Thymus (tissue), 14 donors: ENCODE data around the gene OPTN. TPM values are rescaled to one million over a fixed set of nuclear protein-coding genes. Genes with fewer than 3 reads are reported as not detected.
A peak's percentile ranks its signal among the peaks of the same experiment; 100 is the strongest.
"Not testable (repeated sequence)": the region's sequence is repeated elsewhere in the genome, so short reads cannot be mapped to it uniquely, and the experiment has no call there.

Experiments
- DNase-seq, 9 donors: peaks; one replicate each; pipeline ENCODE4 v3.0.0-alpha.2; 2013; ENCODE audit warnings: low spot score in 9 of 9, low read depth in 6 of 9, missing footprints in 1 of 9
- H3K27ac ChIP-seq, 2 donors: one replicate each; pipeline ENCODE4 v1.5.1; 2013; ENCODE audit warnings: control low read depth in 1 of 2, low read depth in 1 of 2, low read length in 1 of 2, mild to moderate bottlenecking in 1 of 2, moderate library complexity in 1 of 2
- H3K27me3 ChIP-seq, 2 donors: one replicate each; pipeline ENCODE4 v1.5.1; 2013; ENCODE audit warnings: low read length in 1 of 2; ENCODE audit not compliant: control insufficient read depth in 2 of 2, insufficient read depth in 1 of 2
- H3K36me3 ChIP-seq, 2 donors: one replicate each; pipeline ENCODE4 v1.5.1; 2013; ENCODE audit warnings: low read length in 1 of 2, mild to moderate bottlenecking in 1 of 2, moderate library complexity in 1 of 2; ENCODE audit not compliant: control insufficient read depth in 2 of 2, insufficient read depth in 2 of 2
- H3K4me1 ChIP-seq, 2 donors: one replicate each; pipeline ENCODE4 v1.5.1; 2013; ENCODE audit warnings: low read length in 2 of 2; ENCODE audit not compliant: control insufficient read depth in 2 of 2, insufficient read depth in 2 of 2
- H3K4me3 ChIP-seq, 2 donors: one replicate each; pipeline ENCODE4 v1.5.1; 2013; ENCODE audit warnings: low read length in 2 of 2, control low read depth in 1 of 2, mild to moderate bottlenecking in 1 of 2
- H3K9me3 ChIP-seq, 2 donors: one replicate each; pipeline ENCODE4 v1.5.1; 2013; ENCODE audit warnings: low read length in 1 of 2, mild to moderate bottlenecking in 1 of 2; ENCODE audit not compliant: control insufficient read depth in 2 of 2, insufficient read depth in 1 of 2
- WGBS: extraction: QIAGEN DNeasy Blood & Tissue Kit; methylation state at CpG from one replicate; pipeline ENCODE4 v1.1.7; 2013; 5-methylcytosine and 5-hydroxymethylcytosine counted together
- long read RNA-seq, 10 donors: transcript quantifications; one replicate each; lab custom pipeline, GENCODE V29; 2026
- polyA plus RNA-seq: library from polyadenylated mRNA; stranded (reverse); fragments of 200-250 nt; gene quantifications from one replicate; pipeline ENCODE4 v1.2.3, GENCODE V29; 2013
- total RNA-seq: library from RNA; stranded (reverse); fragments of 120-200 nt; gene quantifications from one replicate; pipeline ENCODE4 v1.2.4, GENCODE V29; 2013
- donor health status: healthy.

Gene OPTN
- total RNA-seq (23.6 TPM), polyA plus RNA-seq (50.8 TPM)
- long read RNA-seq, donor 1 = 0 reads
- long read RNA-seq, donor 2 = 0 reads
- long read RNA-seq, donor 3, partial matches to known transcripts = 0 of 4 reads
- long read RNA-seq, donor 3, other reads (novel, unspliced or antisense) = 0 of 4 reads
- long read RNA-seq, donor 4, partial matches to known transcripts = 0 of 3 reads
- long read RNA-seq, donor 4, other reads (novel, unspliced or antisense) = 0 of 3 reads
- long read RNA-seq, donor 5, transcript OPTN-205 (14 exons, 3,321 nt) = major isoform, 6 of 17 reads
- long read RNA-seq, donor 5, partial matches to known transcripts = 11 of 17 reads
- long read RNA-seq, donor 5, other reads (novel, unspliced or antisense) = 0 of 17 reads
- long read RNA-seq, donor 6, transcript OPTN-205 (14 exons, 3,321 nt) = major isoform, 5 of 5 reads
- long read RNA-seq, donor 6, partial matches to known transcripts = 0 of 5 reads
- long read RNA-seq, donor 6, other reads (novel, unspliced or antisense) = 0 of 5 reads
- long read RNA-seq, donor 7, partial matches to known transcripts = 0 of 4 reads
- long read RNA-seq, donor 7, other reads (novel, unspliced or antisense) = 0 of 4 reads
- long read RNA-seq, donor 8, partial matches to known transcripts = 0 of 2 reads
- long read RNA-seq, donor 8, other reads (novel, unspliced or antisense) = 0 of 2 reads
- long read RNA-seq, donor 9, partial matches to known transcripts = 0 of 2 reads
- long read RNA-seq, donor 9, other reads (novel, unspliced or antisense) = 0 of 2 reads
- long read RNA-seq, donor 10, partial matches to known transcripts = 0 of 4 reads
- long read RNA-seq, donor 10, other reads (novel, unspliced or antisense) = 0 of 4 reads

- WGBS = under 1% methylated on average over 54 of the region's 54 CpGs
- peak in 7 of 9 donors; percentile 36 to 80 (median 50) for DNase-seq
- Histone ChIP-seq H3K4me1 (peaks cover 5 to 22% of the 10 kb centered on the region in 2 donors), H3K36me3 (no peaks in the 10 kb centered on the region), H3K27ac (peak within 1 kb of the TSS; percentile 65 to 89), H3K27me3 (peaks cover 0 to 12% of the 10 kb centered on the region in 2 donors), H3K4me3 (peak within 1 kb of the TSS; percentile 56 to 63), H3K9me3 (no peaks in the 10 kb centered on the region)
Measured at GRCh38 chr10:13099666-13100348, at the start of gene OPTN. TSS of gene OPTN (plus strand) at chr10:13100163. CDS start at chr10:13109123, 8,960 bp downstream.

GRCh38 chr10:13051126-13051694 is 48.8 kb upstream of the OPTN start:
- 86% methylated on average over 7 of the region's 7 CpGs for WGBS
- H3K4me1 ChIP-seq = no peaks in the 10 kb centered on the region
- H3K4me3 ChIP-seq = no peak overlapping the region
- H3K27ac ChIP-seq = no peak overlapping the region
- no peaks in the 10 kb centered on the region for H3K36me3 ChIP-seq
- DNase-seq = no peak
- no peaks in the 10 kb centered on the region for H3K27me3 ChIP-seq
- H3K9me3 ChIP-seq = no peaks in the 10 kb centered on the region

- 84% methylated on average over 1 of the region's 1 CpG for WGBS
- DNase-seq = not testable (repeated sequence)
Measured at GRCh38 chr10:13053208-13053607, 46.8 kb upstream of the OPTN start.

GRCh38 chr10:13053794-13054462 is 46.0 kb upstream of the OPTN start:
- Histone ChIP-seq H3K27ac (no peak overlapping the region), H3K36me3 (no peaks in the 10 kb centered on the region), H3K4me1 (no peaks in the 10 kb centered on the region), H3K4me3 (no peak overlapping the region), H3K27me3 (no peaks in the 10 kb centered on the region), H3K9me3 (no peaks in the 10 kb centered on the region)
- WGBS = 89% methylated on average over 7 of the region's 7 CpGs
- no peak for DNase-seq

More at GRCh38 chr10:13053208-13053607, 46.8 kb upstream of the OPTN start:
- H3K4me3 ChIP-seq, H3K36me3 ChIP-seq, H3K9me3 ChIP-seq, H3K27ac ChIP-seq, H3K27me3 ChIP-seq, H3K4me1 ChIP-seq: not testable (repeated sequence)

- no peak for DNase-seq
- no peaks in the 10 kb centered on the region for H3K9me3 ChIP-seq
- no peak overlapping the region for H3K27ac ChIP-seq
- no peak overlapping the region for H3K4me3 ChIP-seq
- no peaks in the 10 kb centered on the region for H3K27me3 ChIP-seq
- H3K36me3 ChIP-seq = no peaks in the 10 kb centered on the region
- WGBS = 89% methylated on average over 4 of the region's 4 CpGs
- H3K4me1 ChIP-seq = no peaks in the 10 kb centered on the region
Measured at GRCh38 chr10:13054844-13055243, 45.1 kb upstream of the OPTN start.

GRCh38 chr10:13056456-13057077 is 43.4 kb upstream of the OPTN start:
- no peak overlapping the region for H3K27ac ChIP-seq
- H3K4me3 ChIP-seq = no peak overlapping the region
- H3K27me3 ChIP-seq = no peaks in the 10 kb centered on the region
- no peaks in the 10 kb centered on the region for H3K4me1 ChIP-seq
- H3K9me3 ChIP-seq = no peaks in the 10 kb centered on the region
- no peak for DNase-seq
- no peaks in the 10 kb centered on the region for H3K36me3 ChIP-seq
- 96% methylated on average over 7 of the region's 7 CpGs for WGBS

GRCh38 chr10:13062803-13063202 is 37.2 kb upstream of the OPTN start:
- H3K4me1 ChIP-seq = no peaks in the 10 kb centered on the region
- H3K36me3 ChIP-seq = no peaks in the 10 kb centered on the region
- WGBS = 97% methylated on average over 5 of the region's 5 CpGs
- H3K27ac ChIP-seq = no peak overlapping the region
- H3K27me3 ChIP-seq = peaks cover 0 to 2% of the 10 kb centered on the region in 2 donors
- no peak overlapping the region for H3K4me3 ChIP-seq
- DNase-seq = no peak
- H3K9me3 ChIP-seq = no peaks in the 10 kb centered on the region

- no peaks in the 10 kb centered on the region for H3K36me3 ChIP-seq
- 77% methylated on average over 6 of the region's 6 CpGs for WGBS
- no peak for DNase-seq
Measured at GRCh38 chr10:13066527-13066926, 33.4 kb upstream of the OPTN start.

More at GRCh38 chr10:13066527-13066926, 33.4 kb upstream of the OPTN start:
- H3K9me3 ChIP-seq = no peaks in the 10 kb centered on the region
- H3K27me3 ChIP-seq = peaks cover 0 to 2% of the 10 kb centered on the region in 2 donors
- no peak overlapping the region for H3K27ac ChIP-seq
- no peak overlapping the region for H3K4me3 ChIP-seq
- no peaks in the 10 kb centered on the region for H3K4me1 ChIP-seq
